ENCODE data around the gene TMA7B. TPM values are rescaled to one million over a fixed set of nuclear protein-coding genes. Genes with fewer than 3 reads are reported as not detected.

The TMA7B gene
- polyA plus RNA-seq, 1 experiment = not detected

GRCh38 chr22:39997421-39997820 lies 37.2 kb downstream of the TMA7B start:
- DNase-seq (ENCODE audit: low read depth, low spot score) = no peak
- no peak for TF ChIP-seq CTCF (IDR thresholded peaks at IDR 0.05; ENCODE audit: low read depth, low read length)
- H3K4me3 ChIP-seq (ENCODE audit: low read depth, low read length) = no peak overlapping the region
- POLR2A ChIA-PET = no interaction called here
- H3K9me3 ChIP-seq (ENCODE audit: control insufficient read depth, insufficient read depth, low read length) = peaks cover 4% of the 10 kb centered on the region; the same call in 1 of the 2 replicates
- peaks cover 14% of the 10 kb centered on the region for H3K27me3 ChIP-seq (ENCODE audit: control insufficient read depth, insufficient read depth, low read length)
- no peak overlapping the region for H3K27ac ChIP-seq (ENCODE audit: low read depth, low read length)
- CTCF ChIA-PET = no interaction called here

- Histone ChIP-seq H3K9me3 (ENCODE audit: control insufficient read depth, insufficient read depth, low read length) (peaks cover 4% of the 10 kb centered on the region; the same call in 1 of the 2 replicates), H3K27ac (ENCODE audit: low read depth, low read length) (no peak overlapping the region), H3K4me3 (ENCODE audit: low read depth, low read length) (no peak overlapping the region), H3K27me3 (ENCODE audit: control insufficient read depth, insufficient read depth, low read length) (peaks cover 12% of the 10 kb centered on the region)
- ChIA-PET CTCF (no interaction called here), POLR2A (no interaction called here)
- no peak for DNase-seq (ENCODE audit: low read depth, low spot score)
- TF ChIP-seq CTCF (IDR thresholded peaks at IDR 0.05; ENCODE audit: low read depth, low read length) = no peak
Measured at GRCh38 chr22:39997939-39998726, 37.9 kb downstream of the TMA7B start.

- H3K27ac ChIP-seq (ENCODE audit: low read depth, low read length) = peak overlapping the region; percentile 11
- H3K4me3 ChIP-seq (ENCODE audit: low read depth, low read length) = no peak overlapping the region
- ChIA-PET POLR2A (no interaction called here), CTCF (no interaction called here)
- DNase-seq (ENCODE audit: low read depth, low spot score) = no peak
- TF ChIP-seq CTCF (IDR thresholded peaks at IDR 0.05; ENCODE audit: low read depth, low read length) = no peak
- H3K27me3 ChIP-seq (ENCODE audit: control insufficient read depth, insufficient read depth, low read length) = peaks cover 6% of the 10 kb centered on the region
- H3K9me3 ChIP-seq (ENCODE audit: control insufficient read depth, insufficient read depth, low read length) = peaks cover 4% of the 10 kb centered on the region; the same call in 1 of the 2 replicates
Measured at GRCh38 chr22:39999144-39999757, 39.1 kb downstream of the TMA7B start.

- POLR2A ChIA-PET = no interaction called here
- no peak overlapping the region for H3K4me3 ChIP-seq (ENCODE audit: low read depth, low read length)
- peaks cover 7% of the 10 kb centered on the region for H3K27me3 ChIP-seq (ENCODE audit: control insufficient read depth, insufficient read depth, low read length)
- H3K9me3 ChIP-seq (ENCODE audit: control insufficient read depth, insufficient read depth, low read length) = peaks cover 3% of the 10 kb centered on the region; the same call in 1 of the 2 replicates
- H3K27ac ChIP-seq (ENCODE audit: low read depth, low read length) = no peak overlapping the region
- DNase-seq (ENCODE audit: low read depth, low spot score) = no peak
- TF ChIP-seq CTCF (IDR thresholded peaks at IDR 0.05; ENCODE audit: low read depth, low read length) = no peak
- CTCF ChIA-PET = interaction anchor here (1.0 kb wide), 1 partner anchor 465 kb away, joined by 3 read pairs; no protein-coding TSS in a partner anchor
Measured at GRCh38 chr22:40000171-40000570, 40.0 kb downstream of the TMA7B start.

GRCh38 chr22:40001106-40001505 lies 40.9 kb downstream of the TMA7B start:
- POLR2A ChIA-PET = no interaction called here
- CTCF ChIA-PET = interaction anchor here (0.6 to 1.0 kb wide), 2 partner anchors 9 to 466 kb away, joined by 3 to 9 read pairs; no protein-coding TSS in a partner anchor
- TF ChIP-seq CTCF (IDR thresholded peaks at IDR 0.05; ENCODE audit: low read depth, low read length) = no peak
- Histone ChIP-seq H3K4me3 (ENCODE audit: low read depth, low read length) (no peak overlapping the region), H3K27me3 (ENCODE audit: control insufficient read depth, insufficient read depth, low read length) (peaks cover 4% of the 10 kb centered on the region), H3K27ac (ENCODE audit: low read depth, low read length) (no peak overlapping the region), H3K9me3 (ENCODE audit: control insufficient read depth, insufficient read depth, low read length) (no peaks in the 10 kb centered on the region)
- no peak for DNase-seq (ENCODE audit: low read depth, low spot score)

Data from AG04450 (cell line).